H7 (cell line): Measurements from ENCODE around the gene MMP7. TPM values are rescaled to one million over a fixed set of nuclear protein-coding genes. Genes with fewer than 3 reads are reported as not detected.
A peak's percentile ranks its signal among the peaks of the same experiment; 100 is the strongest.
"Not testable (repeated sequence)": the region's sequence is repeated elsewhere in the genome, so short reads cannot be mapped to it uniquely, and the experiment has no call there.

ENCODE experiments used
- DNase-seq: peaks from one replicate; pipeline ENCODE4 v3.0.0; 2012
- H3K27me3 ChIP-seq: 2 replicates; pipeline ENCODE4 v1.6.0; 2011; ENCODE audit warnings: mild to moderate bottlenecking, low read length; ENCODE audit not compliant: control insufficient read depth, insufficient read depth
- H3K36me3 ChIP-seq: replicated peaks from 2 replicates; pipeline ENCODE4 v1.5.1; 2011; ENCODE audit warnings: low read length; ENCODE audit not compliant: control insufficient read depth, insufficient read depth
- H3K4me3 ChIP-seq: 2 replicates; pipeline ENCODE4 v1.5.1; 2011; ENCODE audit warnings: low read depth, mild to moderate bottlenecking, control low read depth, low read length, moderate library complexity; ENCODE audit not compliant: insufficient read depth
- total RNA-seq: library from RNA; depleted of rRNA; stranded (reverse); fragments of >200 nt; shearing (Covaris generic); gene quantifications from 2 replicates; pipeline ENCODE4 v1.2.3, GENCODE V29; 2014

The MMP7 gene
- total RNA-seq, 1 experiment from 2014 or later = not detected

DNA sequence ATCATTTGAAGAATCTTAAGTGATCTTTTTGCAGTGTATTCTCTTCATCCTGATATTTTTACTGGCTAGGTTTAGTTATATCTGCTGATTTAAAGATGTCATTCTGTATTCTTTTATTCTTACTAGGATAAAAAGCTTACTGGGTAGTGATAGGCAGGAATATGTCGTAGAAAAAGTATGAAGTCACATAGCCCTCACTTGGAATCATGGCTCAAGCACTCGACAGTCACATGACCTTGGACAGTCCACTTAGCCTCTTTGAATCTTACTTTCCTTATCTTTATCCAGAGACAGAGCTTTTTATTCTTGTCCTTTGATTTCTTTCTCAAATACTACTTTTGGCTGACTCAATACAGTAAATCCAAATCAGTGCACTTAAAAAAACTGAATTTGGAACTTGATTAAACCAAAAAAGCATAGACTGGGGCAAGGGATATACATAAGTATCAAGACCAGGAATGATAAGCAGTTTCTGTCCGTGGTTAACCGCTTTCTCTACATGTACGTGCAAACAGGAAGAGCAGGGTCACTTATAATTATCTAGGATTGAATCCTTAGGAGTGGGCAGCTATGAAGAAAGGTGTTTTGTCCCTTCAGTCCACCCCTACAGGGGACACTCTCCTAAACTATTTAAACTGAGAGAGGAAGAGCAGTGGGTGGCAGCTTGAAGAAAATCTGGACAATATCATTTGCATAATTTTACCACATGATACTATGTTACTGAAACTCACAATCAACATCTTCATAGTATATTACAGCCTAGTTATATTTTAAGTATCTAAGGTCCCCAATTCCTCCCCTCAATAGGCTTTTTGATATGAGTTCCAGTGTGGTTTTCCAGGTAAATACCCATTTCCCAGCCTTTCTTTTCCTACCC, 8.0 kb downstream of the MMP7 start:
- Histone ChIP-seq H3K36me3 (no peaks in the 10 kb centered on the region), H3K27me3 (no peaks in the 10 kb centered on the region), H3K4me3 (no peak overlapping the region)
- no peak for DNase-seq

DNA sequence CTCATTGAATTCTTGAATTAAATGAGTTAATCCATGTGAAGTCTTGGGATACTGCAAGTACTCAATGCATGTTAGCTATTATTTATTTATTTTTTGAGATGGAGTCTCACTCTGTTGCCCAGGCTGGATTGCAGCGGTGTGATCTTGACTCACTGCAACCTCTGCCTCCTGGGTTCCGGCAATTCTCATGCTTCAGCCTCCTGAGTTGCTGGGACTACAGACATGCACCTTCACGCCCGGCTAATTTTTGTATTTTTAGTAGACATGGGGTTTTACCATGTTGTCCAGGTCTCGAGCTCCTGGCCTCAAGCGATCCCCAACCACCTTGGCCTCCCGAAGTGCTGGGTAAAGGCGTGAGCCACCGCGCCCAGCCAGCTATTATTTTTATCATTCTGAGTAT, 9.4 kb downstream of the MMP7 start:
- H3K36me3 ChIP-seq = no peaks in the 10 kb centered on the region
- no peak for DNase-seq

DNA sequence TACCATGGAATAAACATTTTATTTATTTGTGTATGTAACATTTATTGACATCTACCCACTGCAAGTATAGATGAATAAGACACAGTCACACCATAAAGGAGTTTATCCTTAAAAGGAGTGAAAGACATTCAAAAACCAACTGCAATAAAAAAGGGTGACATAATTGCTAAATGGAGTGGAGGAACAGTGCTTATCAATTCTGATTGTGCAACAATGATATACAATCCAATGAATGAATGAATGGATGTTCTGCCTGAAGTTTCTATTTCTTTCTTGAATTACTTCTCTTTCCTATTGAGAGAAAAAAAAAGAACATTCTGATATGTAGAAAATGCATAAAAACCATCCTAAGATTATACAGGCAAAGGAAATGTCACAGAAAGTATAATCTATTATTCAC, 10.0 kb downstream of the MMP7 start:
- no peaks in the 10 kb centered on the region for H3K36me3 ChIP-seq
- DNase-seq = no peak
- H3K27me3 ChIP-seq = no peaks in the 10 kb centered on the region
- H3K4me3 ChIP-seq = no peak overlapping the region

More for the DNA sequence above, 9.4 kb downstream of the MMP7 start:
- no peak overlapping the region for H3K4me3 ChIP-seq
- no peaks in the 10 kb centered on the region for H3K27me3 ChIP-seq

- Histone ChIP-seq H3K4me3 (no peak overlapping the region), H3K27me3 (no peaks in the 10 kb centered on the region), H3K36me3 (no peaks in the 10 kb centered on the region)
- DNase-seq = peak; percentile 31
Measured at GRCh38 chr11:102518296-102519094, 12.1 kb downstream of the MMP7 start.

DNA sequence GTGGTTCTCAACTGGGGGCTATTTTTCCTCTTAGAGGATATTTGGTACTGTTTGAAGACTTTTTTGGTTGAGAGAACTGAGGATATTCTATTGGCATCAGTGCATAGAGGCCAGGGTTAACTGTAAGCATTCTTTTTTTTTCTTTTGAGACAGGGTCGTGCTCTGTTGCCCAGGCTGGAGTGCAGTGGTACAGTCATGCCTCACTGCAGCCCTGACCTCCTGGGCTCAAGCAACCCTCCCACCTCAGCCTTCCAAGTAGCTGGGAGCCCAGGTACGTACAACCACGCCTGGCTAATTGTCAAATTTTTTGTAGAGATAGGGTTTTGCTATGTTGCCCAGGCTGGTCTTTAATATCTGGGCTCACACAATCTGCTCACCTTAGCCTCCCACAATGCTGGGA, 12.9 kb downstream of the MMP7 start:
- no peaks in the 10 kb centered on the region for H3K27me3 ChIP-seq
- H3K36me3 ChIP-seq = no peaks in the 10 kb centered on the region
- DNase-seq = no peak
- H3K4me3 ChIP-seq = no peak overlapping the region

- DNase-seq = no peak
- no peaks in the 10 kb centered on the region for H3K36me3 ChIP-seq
- no peak overlapping the region for H3K4me3 ChIP-seq
- H3K27me3 ChIP-seq = no peaks in the 10 kb centered on the region
Measured at GRCh38 chr11:102516179-102516578, 14.4 kb downstream of the MMP7 start.

- Histone ChIP-seq H3K4me3 (no peak overlapping the region), H3K36me3 (no peaks in the 10 kb centered on the region), H3K27me3 (no peaks in the 10 kb centered on the region)
- no peak for DNase-seq
Measured at GRCh38 chr11:102513869-102514268, 16.7 kb downstream of the MMP7 start.

- H3K4me3 ChIP-seq = no peak overlapping the region
- no peak for DNase-seq
- no peaks in the 10 kb centered on the region for H3K27me3 ChIP-seq
- H3K36me3 ChIP-seq = no peaks in the 10 kb centered on the region
Measured at GRCh38 chr11:102510439-102511135, 20.0 kb downstream of the MMP7 start.

DNA sequence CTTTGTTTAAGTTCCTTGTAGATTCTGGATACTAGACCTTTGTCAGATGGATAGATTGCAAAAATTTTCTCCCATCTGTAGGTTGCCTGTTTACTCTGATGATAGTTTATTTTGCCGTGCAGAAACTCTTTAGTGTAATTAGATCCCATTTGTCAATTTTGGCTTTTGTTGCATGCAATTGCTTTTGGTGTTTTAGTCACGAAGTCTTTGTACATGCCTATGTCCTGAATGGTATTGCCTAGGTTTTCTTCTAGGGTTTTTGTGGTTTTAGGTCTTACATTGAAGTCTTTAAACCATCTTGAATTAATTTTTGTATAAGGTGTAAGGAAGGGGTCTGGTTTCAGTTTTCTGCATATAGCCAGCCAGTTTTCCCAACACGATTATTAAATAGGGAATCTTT, 27.7 kb downstream of the MMP7 start:
- not testable (repeated sequence) for H3K36me3 ChIP-seq, DNase-seq, H3K27me3 ChIP-seq, H3K4me3 ChIP-seq

DNA sequence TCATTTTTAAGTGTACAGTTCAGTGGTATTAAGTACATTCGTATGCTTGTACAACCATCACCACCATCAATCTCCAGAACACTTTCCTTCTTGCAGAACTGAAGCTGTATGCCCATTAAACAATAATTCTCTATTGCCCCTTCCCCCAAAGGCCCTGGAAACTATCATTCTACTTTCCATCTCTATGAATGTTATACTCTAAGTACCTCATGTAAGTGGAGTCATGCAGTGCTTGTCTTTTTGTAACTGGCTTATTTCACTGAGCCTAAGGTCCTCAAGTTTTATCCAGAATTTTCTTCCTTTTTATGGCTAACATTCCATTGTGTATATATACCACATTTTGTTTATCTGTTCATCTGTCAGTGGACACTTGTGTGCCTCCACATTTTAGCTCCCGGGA, 29.7 kb downstream of the MMP7 start:
- Histone ChIP-seq H3K4me3 (no peak overlapping the region), H3K27me3 (no peaks in the 10 kb centered on the region), H3K36me3 (no peaks in the 10 kb centered on the region)
- DNase-seq = no peak

- DNase-seq = no peak
- H3K4me3 ChIP-seq = no peak overlapping the region
- H3K27me3 ChIP-seq = no peaks in the 10 kb centered on the region
- H3K36me3 ChIP-seq = no peaks in the 10 kb centered on the region
Measured at GRCh38 chr11:102499931-102500330, 30.6 kb downstream of the MMP7 start.

- no peaks in the 10 kb centered on the region for H3K36me3 ChIP-seq
- H3K27me3 ChIP-seq = no peaks in the 10 kb centered on the region
- no peak for DNase-seq
- H3K4me3 ChIP-seq = no peak overlapping the region
Measured at GRCh38 chr11:102499151-102499550, 31.4 kb downstream of the MMP7 start.

GRCh38 chr11:102497061-102497460, 33.5 kb downstream of the MMP7 start:
- no peak overlapping the region for H3K4me3 ChIP-seq
- no peaks in the 10 kb centered on the region for H3K36me3 ChIP-seq
- no peaks in the 10 kb centered on the region for H3K27me3 ChIP-seq
- no peak for DNase-seq

- DNase-seq = peak; percentile 53
- no peaks in the 10 kb centered on the region for H3K27me3 ChIP-seq
- H3K4me3 ChIP-seq = no peak overlapping the region
- no peaks in the 10 kb centered on the region for H3K36me3 ChIP-seq
Measured at GRCh38 chr11:102495161-102496042, 35.1 kb downstream of the MMP7 start.
